NCI-H2196 treated with DMSO at 0.1 percent for 48 hours (cell line): ENCODE measurements around the gene SELENOW.
"Not testable (repeated sequence)": the region's sequence is repeated elsewhere in the genome, so short reads cannot be mapped to it uniquely, and the experiment has no call there.

Experiments used
- DNase-seq: peaks from one replicate; lab custom pipeline; 2025; ENCODE audit not compliant: unreplicated experiment; lab: John Stamatoyannopoulos, UW

Gene SELENOW

GRCh38 chr19:47780215-47780551 lies 1.7 kb downstream of the SELENOW start:
- no peak for DNase-seq

DNA sequence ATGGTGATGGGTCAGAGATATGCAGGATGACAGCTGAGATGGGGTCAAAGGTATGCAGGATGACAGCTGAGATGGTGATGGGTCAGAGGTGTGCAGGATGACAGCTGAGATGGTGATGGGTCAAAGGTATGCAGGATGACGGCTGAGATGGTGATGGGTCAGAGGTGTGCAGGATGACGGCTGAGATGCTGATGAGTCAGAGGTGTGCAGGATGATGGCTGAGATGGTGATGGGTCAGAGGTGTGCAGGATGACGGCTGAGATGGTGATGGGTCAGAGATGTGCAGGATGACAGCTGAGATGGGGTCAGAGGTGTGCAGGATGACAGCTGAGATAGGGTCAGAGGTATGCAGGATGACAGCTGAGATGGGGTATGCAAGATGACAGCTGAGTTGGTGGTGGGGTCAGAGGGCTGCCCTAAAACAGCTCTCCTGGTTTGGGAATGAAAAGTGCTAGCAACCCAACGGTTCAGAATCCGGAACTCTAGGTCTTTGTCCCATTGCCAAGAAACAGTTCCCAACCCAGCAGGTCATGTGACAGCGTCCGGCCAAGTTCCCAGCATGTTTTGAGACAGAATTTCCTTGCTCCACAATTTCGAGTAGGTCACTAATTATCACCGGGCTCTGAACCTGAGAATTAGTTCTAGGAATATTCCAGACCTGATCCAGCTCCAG lies 3.2 kb downstream of the SELENOW start:
- DNase-seq = no peak

DNA sequence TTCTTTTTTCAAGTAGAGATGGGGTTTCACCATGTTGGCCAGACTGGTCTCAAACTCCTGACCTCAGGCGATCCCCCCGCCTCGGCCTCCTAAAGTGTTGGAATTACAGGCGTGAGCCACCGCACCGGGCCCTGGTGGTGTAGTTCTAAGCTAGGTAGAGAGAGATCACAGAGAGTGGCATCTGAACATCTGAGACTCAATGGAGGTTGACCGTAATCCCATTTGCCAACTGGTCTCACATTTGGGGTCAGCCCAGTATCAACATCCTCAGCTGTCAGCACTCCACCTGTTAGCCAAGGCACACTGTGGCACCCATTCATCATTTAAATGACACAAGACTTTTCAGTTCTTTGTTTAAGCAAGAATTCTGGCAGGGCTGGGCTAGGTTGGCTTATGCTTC lies 8.1 kb downstream of the SELENOW start:
- DNase-seq = no peak

DNA sequence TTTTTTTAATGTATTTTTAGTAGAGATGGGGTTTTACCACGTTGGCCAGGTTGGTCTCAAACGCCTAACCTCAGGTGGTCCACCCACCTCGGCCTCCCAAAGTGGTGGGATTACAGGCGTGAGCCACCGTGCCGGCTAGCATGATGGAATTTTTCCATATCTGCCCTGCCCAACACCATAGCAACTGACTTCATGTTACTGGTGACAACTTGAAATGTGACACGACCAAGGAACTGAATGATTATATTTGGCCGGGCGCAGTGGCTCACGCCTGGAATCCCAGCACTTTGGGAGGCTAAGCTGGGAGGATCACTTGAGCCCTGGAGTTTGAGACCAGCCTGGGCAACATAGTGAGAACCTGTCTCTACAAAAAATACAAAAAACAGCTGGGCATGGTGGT lies 8.8 kb downstream of the SELENOW start:
- not testable (repeated sequence) for DNase-seq

DNA sequence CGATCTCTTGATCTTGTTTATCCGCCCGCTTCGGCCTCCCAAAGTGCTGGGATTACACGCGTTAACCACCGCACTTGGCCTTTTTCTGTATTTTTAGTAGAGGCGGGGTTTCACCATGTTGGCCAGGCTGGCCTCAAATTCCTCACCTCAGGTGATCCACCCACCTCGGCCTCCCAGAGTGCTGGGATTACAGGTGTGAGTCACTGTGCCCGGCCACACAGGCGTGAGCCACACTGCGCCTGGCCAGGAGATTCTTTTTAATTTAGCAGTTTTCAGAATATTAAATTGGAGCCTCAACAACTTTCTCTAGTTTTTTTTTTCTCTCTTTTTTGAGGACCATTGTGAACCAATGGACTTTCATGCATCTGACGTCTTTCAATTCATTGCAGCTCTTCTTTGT lies 11.3 kb downstream of the SELENOW start:
- not testable (repeated sequence) for DNase-seq

DNA sequence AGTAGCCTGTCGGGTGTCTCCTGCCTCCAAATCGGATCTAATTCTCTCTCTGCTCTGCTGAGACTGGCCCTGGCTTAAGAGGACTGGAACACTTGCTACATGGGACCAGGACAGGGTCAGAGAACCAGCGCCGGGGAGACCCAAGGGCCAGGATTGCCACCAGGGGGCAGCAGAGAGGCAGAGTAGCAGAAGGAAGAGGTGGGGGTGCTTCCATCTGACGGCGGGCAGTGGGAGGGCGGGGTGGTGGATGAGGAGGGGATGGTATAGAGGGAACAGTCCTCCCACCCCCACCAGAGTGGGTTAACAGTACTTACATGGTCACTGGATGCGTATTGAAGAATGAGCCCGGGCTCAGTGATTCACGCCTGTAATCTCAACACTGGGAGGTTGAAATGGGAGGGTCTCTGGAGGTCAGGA lies 11.9 kb downstream of the SELENOW start:
- peak; percentile 30 for DNase-seq

DNA sequence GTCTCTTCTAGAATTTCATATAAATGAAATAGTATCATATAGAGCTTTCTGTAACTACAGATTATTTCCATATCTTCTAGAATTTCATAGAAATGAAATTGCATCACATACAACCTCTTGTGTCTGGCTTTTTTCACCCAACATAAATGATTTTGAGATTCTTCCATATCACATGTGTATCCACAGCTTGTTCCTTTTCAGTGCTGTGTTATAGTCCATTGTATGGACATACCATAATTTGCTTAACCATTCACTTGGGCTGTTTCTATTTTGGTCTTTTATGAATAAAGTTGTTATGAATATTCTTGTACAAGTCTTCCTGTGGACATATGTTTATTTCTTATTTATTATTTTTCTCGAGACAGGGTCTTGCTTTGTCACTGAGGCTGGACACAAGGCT lies 14.1 kb downstream of the SELENOW start:
- no peak for DNase-seq

DNA sequence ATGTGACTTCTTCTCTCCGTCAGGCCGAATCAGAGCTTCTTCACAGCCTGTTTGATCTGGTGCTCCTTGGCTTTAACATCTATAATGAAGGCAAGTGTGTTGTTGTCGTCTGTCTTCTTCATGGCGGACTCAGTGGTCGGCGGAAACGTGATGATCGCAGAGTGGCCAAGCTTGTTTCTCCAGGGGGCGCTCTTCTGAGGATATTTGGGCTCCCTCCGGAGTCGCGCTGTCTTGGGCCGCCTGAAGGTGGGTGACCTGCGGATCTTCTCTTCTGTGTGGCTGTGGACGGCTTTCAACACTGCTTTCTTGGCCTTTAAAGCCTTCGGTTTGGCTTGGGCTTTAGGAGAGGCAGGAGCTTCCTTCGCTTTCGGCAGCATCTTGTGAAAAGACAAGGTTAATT lies 16.0 kb downstream of the SELENOW start:
- DNase-seq = no peak

- DNase-seq = no peak
Observed at GRCh38 chr19:47796785-47797184, 18.3 kb downstream of the SELENOW start.

DNA sequence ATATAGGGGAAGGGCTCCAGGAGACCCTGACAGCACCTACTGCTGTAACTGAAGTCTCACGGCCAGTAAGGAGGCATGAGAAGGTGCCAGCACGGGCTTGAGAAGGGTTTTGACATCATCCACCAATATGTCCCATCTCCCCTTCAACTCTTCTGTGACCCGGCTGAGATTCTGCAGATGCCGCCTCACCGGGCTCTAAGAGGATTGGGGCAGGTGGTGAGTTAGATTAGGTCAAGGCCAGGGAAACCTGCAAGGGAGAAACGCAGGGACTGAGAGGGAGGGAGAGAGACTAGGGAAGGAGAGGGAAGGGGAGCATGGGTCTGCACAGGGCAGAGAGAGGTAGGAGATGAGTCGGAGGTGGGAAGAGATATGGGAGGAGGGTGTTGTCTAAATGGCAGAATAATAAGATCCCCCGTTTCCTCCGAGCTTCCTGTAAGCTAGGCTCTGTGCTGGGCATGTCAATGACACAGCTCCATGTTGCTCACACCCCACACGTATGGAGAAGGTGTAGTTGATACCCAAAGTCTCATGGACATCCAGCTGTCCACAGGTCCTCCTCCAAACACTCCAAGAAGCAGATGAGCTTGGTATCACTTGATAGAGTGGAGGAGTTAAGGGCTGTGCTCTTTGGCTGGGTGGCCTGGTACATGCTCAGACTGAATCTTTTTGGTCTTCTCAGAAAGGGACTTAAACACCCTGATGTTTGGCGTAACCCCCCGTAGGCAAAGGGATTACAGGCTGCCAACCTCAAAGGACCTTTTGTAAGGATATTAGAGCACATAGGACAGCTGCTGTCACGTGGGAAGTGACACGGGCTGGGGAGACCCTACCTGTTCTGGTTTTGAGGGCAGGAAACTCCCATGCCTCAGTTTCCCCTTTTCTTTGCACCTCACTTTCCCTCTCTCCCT lies 19.7 kb downstream of the SELENOW start:
- no peak for DNase-seq

DNA sequence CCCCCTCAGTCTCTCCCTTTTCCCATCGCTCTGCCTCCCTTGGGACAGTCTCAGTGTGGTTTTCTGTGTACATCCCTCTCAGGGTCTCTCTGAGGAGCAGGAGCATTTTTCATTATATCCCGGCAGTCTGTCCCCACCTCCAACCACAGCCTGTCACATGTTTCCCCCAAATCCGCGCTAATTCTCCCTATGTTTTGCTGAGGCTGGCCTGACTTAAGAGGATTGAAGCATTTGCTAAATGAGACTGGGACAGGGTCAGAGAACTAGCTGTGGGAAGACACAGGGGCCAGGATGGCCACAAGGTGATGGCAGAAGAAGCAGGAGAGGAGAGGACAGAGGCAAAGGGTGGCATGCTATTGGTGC lies 20.4 kb downstream of the SELENOW start:
- no peak for DNase-seq

DNA sequence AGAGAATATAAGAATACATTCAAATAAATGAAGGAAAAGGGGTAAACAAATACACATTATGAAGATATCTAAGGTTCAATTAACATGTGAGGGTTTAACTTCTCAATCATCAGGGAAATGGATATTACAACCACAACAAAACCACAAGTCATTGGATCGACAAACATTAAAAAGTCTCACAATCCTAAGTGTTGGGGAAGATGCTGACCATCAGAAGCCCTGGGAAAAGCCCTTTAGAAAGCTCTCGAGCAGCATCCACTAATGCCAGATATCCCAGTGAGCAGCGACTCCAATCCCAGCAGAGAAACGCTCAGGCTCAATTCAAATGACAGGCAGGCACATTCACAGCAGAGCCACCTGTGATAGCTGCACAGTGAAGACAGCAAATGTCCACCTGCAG lies 22.8 kb downstream of the SELENOW start:
- no peak for DNase-seq

- no peak for DNase-seq
Observed at GRCh38 chr19:47802521-47803043, 24.1 kb downstream of the SELENOW start.

DNA sequence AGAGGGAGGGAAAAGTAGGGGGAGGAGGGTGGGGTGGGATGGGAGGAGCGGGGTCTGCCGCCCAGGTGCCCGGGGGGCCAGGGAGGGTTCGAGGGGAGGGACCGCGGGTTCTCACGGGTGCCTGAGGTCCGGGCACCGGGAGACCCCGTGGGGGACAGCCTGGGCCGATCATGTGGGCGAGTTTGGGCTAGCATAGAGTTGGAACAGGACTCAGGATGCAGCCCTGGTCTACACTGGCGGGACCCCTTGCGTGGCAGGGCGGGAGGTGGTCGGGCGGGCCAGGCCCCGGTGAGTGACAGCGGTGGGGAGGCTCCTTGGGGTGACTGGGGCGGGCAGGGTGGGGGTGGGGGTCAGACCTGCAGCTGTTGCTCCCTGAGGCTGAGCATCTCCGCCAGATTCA lies 24.6 kb downstream of the SELENOW start:
- not testable (repeated sequence) for DNase-seq

DNA sequence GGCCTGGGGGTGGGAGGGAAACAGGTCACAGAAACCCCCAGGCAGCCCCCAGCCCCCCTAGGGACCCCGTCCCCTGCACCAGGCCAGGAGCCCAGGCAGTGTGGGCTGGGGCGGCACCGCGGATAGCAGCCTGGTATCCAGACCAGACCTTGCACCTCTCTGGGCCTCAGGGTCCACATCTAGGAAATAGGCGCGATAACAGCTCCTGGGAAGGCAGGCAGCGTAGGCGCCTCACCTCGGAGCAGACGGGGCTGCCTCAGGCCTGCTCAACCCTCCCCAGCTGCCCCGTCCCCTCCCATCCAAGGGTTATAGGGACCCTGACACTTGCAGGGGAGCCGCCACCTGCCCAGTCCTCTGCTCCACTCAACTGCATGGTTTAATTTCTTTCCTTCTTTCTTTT lies 25.2 kb downstream of the SELENOW start:
- not testable (repeated sequence) for DNase-seq

- DNase-seq = not testable (repeated sequence)
Observed at GRCh38 chr19:47804451-47804850, 25.9 kb downstream of the SELENOW start, which contains the start of gene TPRX1. TSS of gene TPRX1 (minus strand) at chr19:47804551. CDS start at chr19:47804539, 12 bp downstream.

GRCh38 chr19:47805313-47805712 lies 26.8 kb downstream of the SELENOW start:
- DNase-seq = no peak

DNA sequence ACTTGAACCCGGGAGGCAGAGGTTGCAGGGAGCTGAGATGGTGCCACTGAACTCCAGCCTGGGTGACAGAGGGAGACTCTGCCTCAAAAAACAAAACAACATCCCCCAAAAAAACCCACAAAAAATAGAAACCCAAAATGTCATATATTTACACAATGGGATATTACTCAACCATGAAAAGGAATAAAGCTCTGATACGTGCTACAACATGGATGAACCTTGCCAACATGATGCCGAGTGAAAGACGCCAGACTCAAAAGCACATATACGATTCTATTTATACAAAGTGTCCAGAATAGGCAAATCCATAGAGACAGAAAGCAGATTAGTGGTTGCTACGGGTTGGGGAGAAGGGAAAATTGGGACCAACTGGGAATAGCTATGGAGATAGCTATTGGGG lies 27.9 kb downstream of the SELENOW start:
- DNase-seq = no peak

DNA sequence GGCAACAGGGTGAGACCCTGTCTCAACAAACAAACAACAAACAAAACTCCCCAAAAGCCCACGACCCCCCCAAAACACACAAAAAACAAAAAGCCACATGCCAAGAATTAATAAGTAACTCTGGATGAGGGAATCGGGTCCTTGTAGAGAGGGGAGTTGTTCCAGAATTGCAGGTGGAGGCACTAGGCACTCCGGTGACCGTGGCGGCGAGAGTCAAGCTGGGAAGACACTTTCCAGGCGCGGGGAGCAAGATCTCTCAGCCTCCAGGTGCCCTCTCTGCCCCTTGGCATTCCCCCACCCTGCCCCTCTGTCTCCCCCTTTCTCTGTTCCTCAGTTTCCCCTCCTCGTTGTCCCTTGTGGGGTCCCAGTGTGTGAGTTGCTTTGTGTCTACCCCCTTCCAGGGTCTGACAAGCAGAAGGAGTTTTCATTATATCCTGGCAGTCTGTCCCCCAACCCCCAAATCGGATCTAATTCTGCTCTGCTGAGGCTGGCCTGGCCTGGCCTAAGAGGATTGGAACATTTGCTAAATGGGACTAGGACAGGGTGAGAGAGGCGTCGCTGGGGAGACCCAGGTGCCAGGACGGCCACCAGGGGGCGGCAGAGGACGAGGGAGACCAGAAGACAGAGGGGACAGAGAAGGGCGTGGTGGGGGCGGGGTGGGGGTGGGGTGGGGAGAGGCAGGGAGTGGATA lies 34.9 kb downstream of the SELENOW start:
- no peak for DNase-seq

DNA sequence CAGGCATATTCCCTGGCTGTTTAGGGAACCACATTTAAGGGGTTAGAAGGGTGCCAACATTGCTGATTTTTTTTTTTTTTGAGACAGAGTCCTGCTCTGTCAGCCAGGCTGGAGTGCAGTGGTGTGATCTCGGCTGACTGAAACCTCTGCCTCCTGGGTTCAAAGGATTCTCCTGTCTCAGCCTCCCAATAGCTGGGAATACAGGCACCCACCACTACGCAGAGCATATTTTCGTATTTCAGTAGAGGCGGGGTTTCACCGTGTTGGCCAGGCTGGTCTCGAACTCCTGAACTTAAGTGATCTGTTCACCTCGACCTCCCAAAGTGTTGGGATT lies 35.5 kb downstream of the SELENOW start:
- DNase-seq = no peak

GRCh38 chr19:47816270-47816669 lies 37.8 kb downstream of the SELENOW start:
- not testable (repeated sequence) for DNase-seq

- DNase-seq = not testable (repeated sequence)
Observed at GRCh38 chr19:47818221-47818620, 39.7 kb downstream of the SELENOW start.
